Transverse colon (tissue), 4 donors: ENCODE measurements around the gene FCRLA.

Experiments
- POLR2A ChIP-seq: fragments of 450-650 bp; IDR thresholded peaks from one replicate; pipeline ENCODE4 v1.6.1; 2016; ENCODE audit warnings: antibody characterized with exemption, mild to moderate bottlenecking, moderate library complexity
- POLR2AphosphoS5 ChIP-seq, 3 donors: sonication (generic); formaldehyde crosslinking; IDR thresholded peaks; one replicate each; pipeline ENCODE4 v1.6.1; 2016; ENCODE audit warnings: antibody characterized with exemption in 3 of 3
- TF ChIP-seq, protein P1 (sequence below), 5 experiments: fragments of 200-600 bp in 3 of 5; fragments of 450-650 bp in 2 of 5; sonication (generic) in 3 of 5; IDR thresholded peaks; 1 replicate in 2 of 5; 2 replicates in 3 of 5; pipeline ENCODE4 v1.5.1; 2016 to 2017; ENCODE audit warnings: antibody characterized with exemption in 5 of 5, inconsistent platforms in 3 of 5, mild to moderate bottlenecking in 2 of 5, moderate library complexity in 1 of 5

DNA sequence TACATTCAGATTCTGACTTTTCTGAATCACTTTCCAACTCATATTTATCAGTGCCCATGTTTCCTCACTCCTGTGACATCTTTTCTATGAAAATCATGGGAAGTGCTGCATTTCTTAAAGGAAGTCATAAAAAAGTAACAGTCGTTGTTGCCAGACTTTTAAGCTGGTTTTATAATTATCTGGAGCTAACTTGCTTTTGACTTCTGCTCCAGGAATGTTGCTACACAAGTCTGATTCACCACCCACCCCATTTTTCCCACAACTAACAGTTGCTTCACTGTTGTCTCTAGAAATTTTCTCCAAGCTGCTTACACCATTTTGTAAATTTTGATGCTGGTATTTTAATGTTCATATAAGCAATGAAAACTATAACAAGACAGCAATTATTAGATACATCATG, 26.5 kb downstream of the FCRLA start:
- TF ChIP-seq POLR2AphosphoS5 (IDR thresholded peaks at IDR 0.05) (no peak), POLR2A (no peak)
- TF ChIP-seq, protein P1, sequence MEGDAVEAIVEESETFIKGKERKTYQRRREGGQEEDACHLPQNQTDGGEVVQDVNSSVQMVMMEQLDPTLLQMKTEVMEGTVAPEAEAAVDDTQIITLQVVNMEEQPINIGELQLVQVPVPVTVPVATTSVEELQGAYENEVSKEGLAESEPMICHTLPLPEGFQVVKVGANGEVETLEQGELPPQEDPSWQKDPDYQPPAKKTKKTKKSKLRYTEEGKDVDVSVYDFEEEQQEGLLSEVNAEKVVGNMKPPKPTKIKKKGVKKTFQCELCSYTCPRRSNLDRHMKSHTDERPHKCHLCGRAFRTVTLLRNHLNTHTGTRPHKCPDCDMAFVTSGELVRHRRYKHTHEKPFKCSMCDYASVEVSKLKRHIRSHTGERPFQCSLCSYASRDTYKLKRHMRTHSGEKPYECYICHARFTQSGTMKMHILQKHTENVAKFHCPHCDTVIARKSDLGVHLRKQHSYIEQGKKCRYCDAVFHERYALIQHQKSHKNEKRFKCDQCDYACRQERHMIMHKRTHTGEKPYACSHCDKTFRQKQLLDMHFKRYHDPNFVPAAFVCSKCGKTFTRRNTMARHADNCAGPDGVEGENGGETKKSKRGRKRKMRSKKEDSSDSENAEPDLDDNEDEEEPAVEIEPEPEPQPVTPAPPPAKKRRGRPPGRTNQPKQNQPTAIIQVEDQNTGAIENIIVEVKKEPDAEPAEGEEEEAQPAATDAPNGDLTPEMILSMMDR (IDR thresholded peaks at IDR 0.05): no peak
